SK-N-SH (cell line): ENCODE results near the gene FAM43A. TPM values are rescaled to one million over a fixed set of nuclear protein-coding genes. Genes with fewer than 3 reads are reported as not detected.

Source experiments
- CTCF ChIA-PET: fragments of 300-600, 350-600 bp; formaldehyde crosslinking; extraction: SDS; loops from one replicate; lab custom pipeline; 2021; lab: Yijun Ruan, JAX
- POLR2A ChIA-PET: fragments of 350-600 bp; sonication (Branson Sonifier 250); formaldehyde crosslinking; extraction: SDS; loops from one replicate; lab custom pipeline; 2020; ENCODE audit warnings: antibody characterized with exemption, inconsistent platforms; lab: Yijun Ruan, JAX
- DNase-seq: peaks from one replicate; pipeline ENCODE4 v3.0.0; 2012
- H2AFZ ChIP-seq: fragments of 200-600 bp; sonication (generic); 2 replicates; pipeline ENCODE4 v1.8.1; 2016; ENCODE audit warnings: antibody characterized with exemption, mild to moderate bottlenecking, low read depth
- H3F3A ChIP-seq: fragments of 200-600 bp; sonication (generic); replicated peaks from 2 replicates; pipeline ENCODE3; 2016; ENCODE audit warnings: antibody characterized with exemption, mild to moderate bottlenecking; ENCODE audit not compliant: insufficient read depth
- H3K27ac ChIP-seq, 2 experiments: fragments of 200-500 bp in 1 of 2; fragments of 200-600 bp in 1 of 2; sonication (Bioruptor generic) in 1 of 2; sonication (generic), shearing (Covaris generic) in 1 of 2; 2 replicates each; pipeline versions ENCODE4 v1.5.1 to v1.6.1; 2014 to 2016; ENCODE audit warnings: low read depth in 2 of 2, inconsistent platforms in 1 of 2, low read length in 1 of 2, mild to moderate bottlenecking in 1 of 2, mixed read lengths in 1 of 2
- H3K27me3 ChIP-seq: fragments of 200-600 bp; sonication (generic), shearing (Covaris generic); 2 replicates; pipeline ENCODE4 v1.6.1; 2016; ENCODE audit warnings: mixed run types; ENCODE audit not compliant: insufficient read depth
- H3K36me3 ChIP-seq, 2 experiments: fragments of 200-500 bp in 1 of 2; fragments of 200-600 bp in 1 of 2; sonication (Bioruptor generic) in 1 of 2; sonication (generic) in 1 of 2; replicated peaks in 1 of 2; 2 replicates each; pipeline versions ENCODE3 to v1.5.1; 2014 to 2016; ENCODE audit warnings: low read length in 1 of 2, mild to moderate bottlenecking in 1 of 2; ENCODE audit not compliant: insufficient read depth in 2 of 2, control insufficient read depth in 1 of 2
- H3K4me1 ChIP-seq, 2 experiments: fragments of 200-500 bp in 1 of 2; fragments of 200-600 bp in 1 of 2; sonication (Bioruptor generic) in 1 of 2; sonication (generic), shearing (Covaris generic) in 1 of 2; 2 replicates each; pipeline versions ENCODE4 v1.5.1 to v1.6.1; 2014 to 2016; ENCODE audit warnings: low read depth in 1 of 2, low read length in 1 of 2, mixed run types in 1 of 2; ENCODE audit not compliant: insufficient read depth in 2 of 2, control insufficient read depth in 1 of 2
- H3K4me2 ChIP-seq: fragments of 200-600 bp; sonication (generic), shearing (Covaris generic); 2 replicates; pipeline ENCODE4 v1.6.1; 2017; ENCODE audit warnings: mixed run types
- H3K4me3 ChIP-seq, 2 experiments: fragments of 200-500 bp in 1 of 2; fragments of 200-600 bp in 1 of 2; sonication (Bioruptor generic) in 1 of 2; sonication (generic), shearing (Covaris generic) in 1 of 2; 2 replicates each; pipeline versions ENCODE4 v1.5.1 to v1.8.1; 2014 to 2016; ENCODE audit warnings: low read depth in 2 of 2, inconsistent platforms in 1 of 2, low read length in 1 of 2, mild to moderate bottlenecking in 1 of 2, mixed read lengths in 1 of 2, moderate library complexity in 1 of 2
- H3K79me2 ChIP-seq: fragments of 200-600 bp; sonication (generic); 2 replicates; pipeline ENCODE4 v1.8.1; 2017; ENCODE audit warnings: mild to moderate bottlenecking; ENCODE audit not compliant: insufficient read depth
- H3K9ac ChIP-seq: fragments of 200-600 bp; sonication (generic); 2 replicates; pipeline ENCODE4 v1.6.1; 2017; ENCODE audit warnings: mixed run types
- H3K9me2 ChIP-seq: fragments of 200-600 bp; sonication (generic); 2 replicates; pipeline ENCODE4 v1.6.1; 2017; ENCODE audit warnings: mixed run types
- H3K9me3 ChIP-seq: fragments of 200-600 bp; sonication (generic); 2 replicates; pipeline ENCODE4 v1.6.1; 2017; ENCODE audit warnings: mixed run types, mild to moderate bottlenecking, moderate library complexity
- H4K20me1 ChIP-seq: fragments of 200-600 bp; sonication (generic); 2 replicates; pipeline ENCODE4 v1.6.1; 2017; ENCODE audit warnings: mild to moderate bottlenecking, mixed run types; ENCODE audit not compliant: insufficient read depth
- CHD2 ChIP-seq: fragments of 150-350 bp; IDR thresholded peaks from 2 replicates; pipeline ENCODE4 v1.6.1; 2018; ENCODE audit warnings: low read length; ENCODE audit not compliant: partially characterized antibody
- FOSL2 ChIP-seq: IDR thresholded peaks from 2 replicates; pipeline ENCODE4 v1.4.0; 2012; ENCODE audit warnings: low read depth, mild to moderate bottlenecking, moderate library complexity, borderline replicate concordance
- FOXJ3 ChIP-seq: sonication (generic); formaldehyde crosslinking; IDR thresholded peaks from 2 replicates; pipeline ENCODE4 v1.5.1; 2020; ENCODE audit warnings: mild to moderate bottlenecking, missing genetic modification reagents
- GABPA ChIP-seq: IDR thresholded peaks from 2 replicates; pipeline ENCODE4 v1.4.0; 2012; ENCODE audit warnings: low read depth, mild to moderate bottlenecking
- JUND ChIP-seq: IDR thresholded peaks from 2 replicates; pipeline ENCODE4 v1.4.0; 2012
- MXI1 ChIP-seq: IDR thresholded peaks from 2 replicates; pipeline ENCODE4 v1.6.1; 2012; ENCODE audit warnings: mild to moderate bottlenecking, low read depth, low read length, improper control_type of control experiment
- NFIC ChIP-seq: IDR thresholded peaks from 2 replicates; pipeline ENCODE4 v1.4.0; 2012; ENCODE audit warnings: borderline replicate concordance
- RAD21 ChIP-seq: IDR thresholded peaks from 2 replicates; pipeline ENCODE4 v1.6.1; 2012; ENCODE audit warnings: mild to moderate bottlenecking, low read length
- RCOR1 ChIP-seq: fragments of 150-350 bp; IDR thresholded peaks from 2 replicates; pipeline ENCODE4 v1.6.1; 2017; ENCODE audit warnings: antibody characterized with exemption, low read length
- RFX5 ChIP-seq: IDR thresholded peaks from 2 replicates; pipeline ENCODE4 v1.6.1; 2012; ENCODE audit warnings: mild to moderate bottlenecking, improper control_type of control experiment, low read length
- SIN3A ChIP-seq: IDR thresholded peaks from 2 replicates; pipeline ENCODE4 v1.6.1; 2012; ENCODE audit warnings: low read depth, mild to moderate bottlenecking, low read length, moderate library complexity, borderline replicate concordance
- SMC3 ChIP-seq: IDR thresholded peaks from 2 replicates; pipeline ENCODE4 v1.6.1; 2012; ENCODE audit warnings: low read depth, low read length, improper control_type of control experiment
- TAF1 ChIP-seq: IDR thresholded peaks from 2 replicates; pipeline ENCODE4 v1.6.1; 2012; ENCODE audit warnings: low read depth, mild to moderate bottlenecking, low read length, moderate library complexity, borderline replicate concordance
- WGBS: methylation state at CpG from one replicate; pipeline ENCODE4 v1.1.6; 2017; ENCODE audit warnings: low lambda C conversion rate; 5-methylcytosine and 5-hydroxymethylcytosine counted together
- polyA plus RNA-seq, 3 experiments: library from polyadenylated mRNA; depleted of rRNA; stranded (reverse); fragments of >200 nt; gene quantifications; 2 replicates each; pipeline ENCODE4 v1.2.3, GENCODE V29; 2012
- TF ChIP-seq, protein P1 (sequence below): IDR thresholded peaks from 2 replicates; pipeline ENCODE4 v1.4.0; 2012; ENCODE audit warnings: low read depth
- TF ChIP-seq, protein P2 (sequence below): fragments of 150-350 bp; IDR thresholded peaks from 2 replicates; pipeline ENCODE4 v1.6.1; 2016; ENCODE audit warnings: mild to moderate bottlenecking, low read depth, low read length
- TF ChIP-seq, protein P3 (sequence below): fragments of 200-600 bp; sonication (generic); IDR thresholded peaks from 2 replicates; pipeline ENCODE4 v1.6.1; 2017; ENCODE audit warnings: antibody characterized with exemption, mild to moderate bottlenecking, moderate library complexity

FAM43A gene
- polyA plus RNA-seq, 1 of the 3 experiments (the other 2 are of a cell fraction) = 2.4 TPM

DNA sequence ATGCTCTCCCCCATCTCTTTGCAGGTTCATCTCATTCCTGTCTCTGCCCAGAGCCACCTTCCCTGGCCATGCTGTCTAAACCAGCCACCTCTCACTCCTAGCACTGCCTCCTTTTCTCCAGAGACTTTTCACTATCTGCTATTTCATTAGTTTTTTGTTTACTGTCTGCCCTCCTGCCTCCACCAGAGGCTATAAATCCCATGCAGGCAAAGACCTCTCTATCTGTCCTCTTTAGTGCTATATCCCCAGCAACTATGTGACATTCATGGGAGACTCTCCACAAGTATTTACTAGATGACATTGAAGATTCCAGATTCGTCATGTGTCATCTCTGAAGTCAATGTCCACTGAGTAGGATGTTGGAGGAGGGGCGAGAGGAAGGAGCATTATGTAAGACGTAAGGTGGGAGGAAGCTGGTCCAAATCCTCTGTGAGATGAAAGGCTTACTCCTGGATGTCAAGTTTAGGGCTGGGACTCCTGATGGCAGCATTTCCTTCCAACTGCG lies 3.4 kb upstream of the FAM43A start:
- H3K4me3 ChIP-seq = peak overlapping the region in 1 of 2 experiments; percentile 25; a peak in 1 of 4 replicates
- H3K4me1 ChIP-seq = peaks cover 5 to 23% of the 10 kb centered on the region in 2 experiments; a peak in 1 of 4 replicates
- H3K27me3 ChIP-seq = no peaks in the 10 kb centered on the region
- peaks cover 9% of the 10 kb centered on the region for H3F3A ChIP-seq
- no peak overlapping the region for H3K27ac ChIP-seq
- H2AFZ ChIP-seq = peak overlapping the region; percentile 76; the same call in 1 of the 2 replicates
- no peaks in the 10 kb centered on the region for H4K20me1 ChIP-seq
- no peaks in the 10 kb centered on the region for H3K36me3 ChIP-seq
- H3K9ac ChIP-seq = no peak overlapping the region
- H3K79me2 ChIP-seq = no peaks in the 10 kb centered on the region
- CTCF ChIA-PET = interaction anchor here (0.6 to 5.3 kb wide), 89 partner anchors 9 to 593 kb away, joined by 3 to 96 read pairs (median 5); partner anchors contain the start of genes LSG1 and XXYLT1
- POLR2A ChIA-PET = interaction anchor here (0.8 to 1.4 kb wide), 6 partner anchors 10 to 588 kb away, joined by 3 to 12 read pairs (median 4); partner anchors contain the start of gene LSG1
- WGBS = 50% methylated on average over 4 of the region's 4 CpGs
- no peaks in the 10 kb centered on the region for H3K9me2 ChIP-seq
- peak overlapping the region; percentile 25; the same call in 1 of the 2 replicates for H3K4me2 ChIP-seq
- DNase-seq = no peak
- no peaks in the 10 kb centered on the region for H3K9me3 ChIP-seq
- TF ChIP-seq SIN3A (no peak), FOSL2 (no peak), GABPA (no peak), TAF1 (no peak), JUND (no peak), FOXJ3 (CRISPR knock-in tag) (no peak)
- TF ChIP-seq, protein P1, sequence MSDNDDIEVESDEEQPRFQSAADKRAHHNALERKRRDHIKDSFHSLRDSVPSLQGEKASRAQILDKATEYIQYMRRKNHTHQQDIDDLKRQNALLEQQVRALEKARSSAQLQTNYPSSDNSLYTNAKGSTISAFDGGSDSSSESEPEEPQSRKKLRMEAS = no peak
- TF ChIP-seq, protein P2, sequence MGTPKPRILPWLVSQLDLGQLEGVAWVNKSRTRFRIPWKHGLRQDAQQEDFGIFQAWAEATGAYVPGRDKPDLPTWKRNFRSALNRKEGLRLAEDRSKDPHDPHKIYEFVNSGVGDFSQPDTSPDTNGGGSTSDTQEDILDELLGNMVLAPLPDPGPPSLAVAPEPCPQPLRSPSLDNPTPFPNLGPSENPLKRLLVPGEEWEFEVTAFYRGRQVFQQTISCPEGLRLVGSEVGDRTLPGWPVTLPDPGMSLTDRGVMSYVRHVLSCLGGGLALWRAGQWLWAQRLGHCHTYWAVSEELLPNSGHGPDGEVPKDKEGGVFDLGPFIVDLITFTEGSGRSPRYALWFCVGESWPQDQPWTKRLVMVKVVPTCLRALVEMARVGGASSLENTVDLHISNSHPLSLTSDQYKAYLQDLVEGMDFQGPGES = no peak
- TF ChIP-seq, all 33 proteins: peak for 0

DNA sequence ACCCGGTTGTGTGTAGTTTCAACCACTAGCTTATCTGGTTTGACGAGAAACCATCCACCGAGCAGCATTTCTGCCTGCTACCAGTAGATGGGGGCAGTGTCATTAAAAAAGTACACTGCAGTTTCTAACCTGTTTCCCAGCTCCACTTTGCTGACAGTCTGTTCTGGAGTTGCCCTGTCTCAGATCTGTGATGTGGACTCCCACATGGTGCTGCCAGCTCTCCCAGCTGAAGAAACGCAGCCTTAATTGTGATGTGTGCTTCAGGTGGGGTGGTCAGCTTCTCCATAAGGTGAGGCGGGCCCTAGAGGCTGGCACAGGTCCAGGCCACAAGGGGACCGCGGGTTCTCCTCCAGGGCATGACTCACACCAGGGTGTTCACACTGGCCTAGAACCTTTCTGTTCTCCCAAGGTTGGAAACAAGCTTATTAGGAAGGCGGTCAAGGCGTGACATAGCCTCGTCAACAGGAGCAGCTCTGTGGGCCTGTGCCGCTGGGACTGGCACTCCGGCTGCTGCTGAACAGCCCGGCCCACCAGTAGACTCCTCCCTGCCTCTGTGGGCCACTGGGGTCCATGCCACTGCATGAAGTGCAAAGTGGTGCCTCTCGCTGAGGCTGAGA lies 2.9 kb upstream of the FAM43A start:
- H3K27me3 ChIP-seq = no peaks in the 10 kb centered on the region
- DNase-seq = peak; percentile 81
- no peaks in the 10 kb centered on the region for H3K9me3 ChIP-seq
- H4K20me1 ChIP-seq = no peaks in the 10 kb centered on the region
- H3K27ac ChIP-seq = peak overlapping the region in 1 of 2 experiments; percentile 26; a peak in 1 of 4 replicates
- TF ChIP-seq, protein P3, sequence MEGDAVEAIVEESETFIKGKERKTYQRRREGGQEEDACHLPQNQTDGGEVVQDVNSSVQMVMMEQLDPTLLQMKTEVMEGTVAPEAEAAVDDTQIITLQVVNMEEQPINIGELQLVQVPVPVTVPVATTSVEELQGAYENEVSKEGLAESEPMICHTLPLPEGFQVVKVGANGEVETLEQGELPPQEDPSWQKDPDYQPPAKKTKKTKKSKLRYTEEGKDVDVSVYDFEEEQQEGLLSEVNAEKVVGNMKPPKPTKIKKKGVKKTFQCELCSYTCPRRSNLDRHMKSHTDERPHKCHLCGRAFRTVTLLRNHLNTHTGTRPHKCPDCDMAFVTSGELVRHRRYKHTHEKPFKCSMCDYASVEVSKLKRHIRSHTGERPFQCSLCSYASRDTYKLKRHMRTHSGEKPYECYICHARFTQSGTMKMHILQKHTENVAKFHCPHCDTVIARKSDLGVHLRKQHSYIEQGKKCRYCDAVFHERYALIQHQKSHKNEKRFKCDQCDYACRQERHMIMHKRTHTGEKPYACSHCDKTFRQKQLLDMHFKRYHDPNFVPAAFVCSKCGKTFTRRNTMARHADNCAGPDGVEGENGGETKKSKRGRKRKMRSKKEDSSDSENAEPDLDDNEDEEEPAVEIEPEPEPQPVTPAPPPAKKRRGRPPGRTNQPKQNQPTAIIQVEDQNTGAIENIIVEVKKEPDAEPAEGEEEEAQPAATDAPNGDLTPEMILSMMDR = peak; percentile 93
- TF ChIP-seq CHD2 (peak; percentile 49), NFIC (peak; percentile 67), SMC3 (peak; percentile 97), RFX5 (peak; percentile 64; the same call in 1 of the 2 replicates), RAD21 (peak; percentile 100), FOXJ3 (CRISPR knock-in tag) (no peak), RCOR1 (peak; percentile 32; the same call in 1 of the 2 replicates), FOSL2 (peak; percentile 29; the same call in 1 of the 2 replicates), MXI1 (peak; percentile 88), SIN3A (peak; percentile 30; the same call in 1 of the 2 replicates)
- TF ChIP-seq, protein P1 = no peak
- TF ChIP-seq, protein P2 = no peak
- WGBS = 0% methylated on average over 3 of the region's 14 CpGs
- H3K9me2 ChIP-seq = no peaks in the 10 kb centered on the region
- no peaks in the 10 kb centered on the region for H3K36me3 ChIP-seq
- no peaks in the 10 kb centered on the region for H3K79me2 ChIP-seq
- peaks cover 9% of the 10 kb centered on the region for H3F3A ChIP-seq
- H3K4me2 ChIP-seq = peak overlapping the region; percentile 25; the same call in 1 of the 2 replicates
- H3K9ac ChIP-seq = no peak overlapping the region
- peaks cover 5 to 28% of the 10 kb centered on the region in 2 experiments; a peak in 1 of 4 replicates for H3K4me1 ChIP-seq
- CTCF ChIA-PET = interaction anchor here (0.5 to 5.3 kb wide), 101 partner anchors 9 to 1168 kb away, joined by 3 to 96 read pairs (median 4); partner anchors contain the start of genes LSG1 and XXYLT1
- POLR2A ChIA-PET = interaction anchor here (0.8 to 1.4 kb wide), 6 partner anchors 11 to 587 kb away, joined by 3 to 12 read pairs (median 4); partner anchors contain the start of gene LSG1
- H3K4me3 ChIP-seq = peak overlapping the region in 1 of 2 experiments; percentile 25; a peak in 1 of 4 replicates
- H2AFZ ChIP-seq = peak overlapping the region; percentile 76; the same call in 1 of the 2 replicates
